GM11168 (cell line): ENCODE results near the gene SNX18.
"Not testable (repeated sequence)": the region's sequence is repeated elsewhere in the genome, so short reads cannot be mapped to it uniquely, and the experiment has no call there.

Source experiments
- in situ Hi-C: fragments of 300-500 bp; cut with MboI; formaldehyde crosslinking; loops from one replicate; pipeline ENCODE4 v1.12.0; 2022; ENCODE audit warnings: low sequenced_read_pairs; ENCODE audit not compliant: unreplicated experiment

Gene SNX18

GRCh38 chr5:54517512-54518145 is at the start of gene SNX18:
Gene SNX18 (plus strand): TSS chr5:54517759. CDS start chr5:54517953, 194 bp downstream.
- in situ Hi-C loops, result loop anchor here (10.0 kb wide), 1 partner anchor 337 kb away; no protein-coding TSS in a partner anchor

- in situ Hi-C loops, result no loop called here
These were observed 47.9 kb upstream of the SNX18 start for GRCh38 chr5:54469622-54470021.

GRCh38 chr5:54470128-54470527 is 47.4 kb upstream of the SNX18 start:
- in situ Hi-C loops, result no loop called here

GRCh38 chr5:54470677-54471076 is 46.9 kb upstream of the SNX18 start:
- in situ Hi-C loops, result no loop called here

- in situ Hi-C loops, result no loop called here
These were observed 46.2 kb upstream of the SNX18 start for GRCh38 chr5:54471398-54471797.

GRCh38 chr5:54476682-54477081 is 40.9 kb upstream of the SNX18 start:
- in situ Hi-C loops, result no loop called here

GRCh38 chr5:54477941-54478478 is 39.5 kb upstream of the SNX18 start:
- in situ Hi-C loops, result no loop called here

GRCh38 chr5:54480296-54480695 is 37.3 kb upstream of the SNX18 start:
- in situ Hi-C loops, result no loop called here

- in situ Hi-C loops, result no loop called here
These were observed 33.2 kb upstream of the SNX18 start for GRCh38 chr5:54484219-54484894.

GRCh38 chr5:54485659-54486058 is 31.9 kb upstream of the SNX18 start:
- in situ Hi-C loops, result not testable (repeated sequence)

- in situ Hi-C loops, result not testable (repeated sequence)
These were observed 27.9 kb upstream of the SNX18 start for GRCh38 chr5:54489648-54489979.

- in situ Hi-C loops, result no loop called here
These were observed 26.2 kb upstream of the SNX18 start for GRCh38 chr5:54491326-54491725.

- in situ Hi-C loops, result no loop called here
These were observed 25.4 kb upstream of the SNX18 start for GRCh38 chr5:54492178-54492577.

- in situ Hi-C loops, result no loop called here
These were observed 22.5 kb upstream of the SNX18 start for GRCh38 chr5:54495027-54495426.

- in situ Hi-C loops, result loop anchor here (10.0 kb wide), 1 partner anchor 341 kb away; no protein-coding TSS in a partner anchor
These were observed 3.3 kb upstream of the SNX18 start for GRCh38 chr5:54514291-54514690.

- in situ Hi-C loops, result loop anchor here (10.0 kb wide), 1 partner anchor 340 kb away; no protein-coding TSS in a partner anchor
These were observed 2.6 kb upstream of the SNX18 start for GRCh38 chr5:54514841-54515432.

GRCh38 chr5:54515634-54516033 is 1.9 kb upstream of the SNX18 start:
- in situ Hi-C loops, result loop anchor here (10.0 kb wide), 1 partner anchor 339 kb away; no protein-coding TSS in a partner anchor

- in situ Hi-C loops, result loop anchor here (10.0 kb wide), 1 partner anchor 339 kb away; no protein-coding TSS in a partner anchor
These were observed 1.4 kb upstream of the SNX18 start for GRCh38 chr5:54516051-54516655.

- in situ Hi-C loops, result loop anchor here (10.0 kb wide), 1 partner anchor 338 kb away; no protein-coding TSS in a partner anchor
These were observed 416 bp upstream of the SNX18 start for GRCh38 chr5:54517174-54517511.

GRCh38 chr5:54518146-54518817 is 723 bp downstream of the SNX18 start:
- in situ Hi-C loops, result loop anchor here (10.0 kb wide), 1 partner anchor 337 kb away; no protein-coding TSS in a partner anchor
